ACC112 (cell line): Measurements from ENCODE around the gene EXPH5.
"Not testable (repeated sequence)": the region's sequence is repeated elsewhere in the genome, so short reads cannot be mapped to it uniquely, and the experiment has no call there.

Experiments used
- H2AFZ ChIP-seq: fragments of 200-600 bp; sonication (generic); one replicate; pipeline ENCODE4 v1.6.0; 2017; ENCODE audit warnings: antibody characterized with exemption, low read length; ENCODE audit not compliant: unreplicated experiment
- H3K27ac ChIP-seq: fragments of 200-600 bp; sonication (generic); 2 replicates; pipeline ENCODE4 v1.5.1; 2014; ENCODE audit warnings: low read depth, mild to moderate bottlenecking, antibody characterized with exemption, low read length, moderate library complexity
- H3K27me3 ChIP-seq: fragments of 200-600 bp; sonication (generic); 2 replicates; pipeline ENCODE4 v1.6.1; 2014; ENCODE audit warnings: mild to moderate bottlenecking, antibody characterized with exemption, low read length, moderate library complexity, mixed read lengths; ENCODE audit not compliant: insufficient read depth
- H3K36me3 ChIP-seq: fragments of 200-600 bp; sonication (generic); 2 replicates; pipeline ENCODE4 v1.6.1; 2016; ENCODE audit warnings: mild to moderate bottlenecking, antibody characterized with exemption, low read length, moderate library complexity, mixed read lengths; ENCODE audit not compliant: insufficient read depth
- H3K4me1 ChIP-seq: fragments of 200-600 bp; sonication (generic); one replicate; pipeline ENCODE4 v1.6.1; 2016; ENCODE audit warnings: low read length, mixed read lengths; ENCODE audit not compliant: insufficient read depth, unreplicated experiment, control insufficient read depth
- H3K4me3 ChIP-seq: fragments of 200-600 bp; sonication (generic); 2 replicates; pipeline ENCODE4 v1.5.1; 2014; ENCODE audit warnings: mild to moderate bottlenecking, low read depth, low read length
- H3K79me2 ChIP-seq: fragments of 200-600 bp; sonication (generic); one replicate; pipeline ENCODE4 v1.6.0; 2016; ENCODE audit warnings: low read length; ENCODE audit not compliant: control insufficient read depth, unreplicated experiment, insufficient read depth

Gene EXPH5

GRCh38 chr11:108586185-108586584, 7.4 kb downstream of the EXPH5 start:
- H3K79me2 ChIP-seq, H3K27ac ChIP-seq, H3K27me3 ChIP-seq, H3K4me3 ChIP-seq, H3K4me1 ChIP-seq, H2AFZ ChIP-seq, H3K36me3 ChIP-seq: not testable (repeated sequence)

- no peaks in the 10 kb centered on the region for H3K79me2 ChIP-seq
Observed at GRCh38 chr11:108584973-108585372, 8.6 kb downstream of the EXPH5 start.

DNA sequence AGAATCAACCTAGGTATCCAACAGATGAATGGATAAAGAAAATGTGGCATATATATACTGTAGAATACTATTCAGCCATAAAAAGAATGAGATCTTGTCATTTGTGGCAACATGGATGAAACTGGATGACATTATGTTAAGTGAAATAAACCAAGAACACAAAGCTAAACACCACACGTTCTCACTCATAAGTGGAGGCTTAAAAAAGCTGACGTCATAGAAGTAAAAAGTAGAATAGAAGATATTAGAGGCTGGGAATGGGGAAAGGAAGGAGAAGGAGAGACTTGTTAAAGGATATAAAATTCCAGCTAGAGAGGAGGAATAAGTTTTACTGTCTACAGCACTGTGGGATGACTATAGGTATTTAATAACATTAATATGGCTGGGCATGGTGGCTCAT, 12.9 kb downstream of the EXPH5 start:
- no peaks in the 10 kb centered on the region for H3K36me3 ChIP-seq
- no peak overlapping the region for H3K27ac ChIP-seq
- H3K4me1 ChIP-seq = no peaks in the 10 kb centered on the region
- H3K27me3 ChIP-seq = no peaks in the 10 kb centered on the region
- no peaks in the 10 kb centered on the region for H3K79me2 ChIP-seq
- no peak overlapping the region for H3K4me3 ChIP-seq
- no peak overlapping the region for H2AFZ ChIP-seq

More at GRCh38 chr11:108584973-108585372, 8.6 kb downstream of the EXPH5 start:
- H3K4me1 ChIP-seq = no peaks in the 10 kb centered on the region
- no peaks in the 10 kb centered on the region for H3K36me3 ChIP-seq
- no peak overlapping the region for H3K4me3 ChIP-seq
- no peak overlapping the region for H2AFZ ChIP-seq
- no peak overlapping the region for H3K27ac ChIP-seq
- H3K27me3 ChIP-seq = no peaks in the 10 kb centered on the region

DNA sequence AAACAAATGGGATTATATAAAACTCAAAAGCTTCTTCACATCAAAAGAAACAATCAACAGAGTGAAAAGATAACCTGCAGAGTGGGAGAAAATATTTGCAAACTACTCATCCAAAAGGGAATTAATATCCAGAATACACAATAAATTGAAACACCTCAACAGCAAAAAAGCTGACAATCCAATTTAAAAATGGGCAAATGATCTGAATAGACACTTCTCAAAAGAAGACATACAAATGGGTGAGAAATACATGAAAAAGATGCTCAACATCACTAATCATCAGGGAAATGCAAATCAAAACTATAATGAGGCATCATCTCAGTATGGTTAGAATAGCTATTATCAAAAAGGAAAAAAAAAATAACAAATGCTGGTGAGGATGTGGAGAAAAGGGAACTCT, 13.5 kb downstream of the EXPH5 start:
- H3K36me3 ChIP-seq = no peaks in the 10 kb centered on the region
- H2AFZ ChIP-seq = no peak overlapping the region
- no peaks in the 10 kb centered on the region for H3K4me1 ChIP-seq
- H3K79me2 ChIP-seq = no peaks in the 10 kb centered on the region
- H3K27ac ChIP-seq = no peak overlapping the region
- H3K4me3 ChIP-seq = no peak overlapping the region
- no peaks in the 10 kb centered on the region for H3K27me3 ChIP-seq

- Histone ChIP-seq H3K4me1 (no peaks in the 10 kb centered on the region), H3K4me3 (no peak overlapping the region), H3K27ac (no peak overlapping the region), H3K36me3 (no peaks in the 10 kb centered on the region), H3K79me2 (no peaks in the 10 kb centered on the region), H2AFZ (no peak overlapping the region), H3K27me3 (no peaks in the 10 kb centered on the region)
Observed at GRCh38 chr11:108576523-108576922, 17.0 kb downstream of the EXPH5 start.

DNA sequence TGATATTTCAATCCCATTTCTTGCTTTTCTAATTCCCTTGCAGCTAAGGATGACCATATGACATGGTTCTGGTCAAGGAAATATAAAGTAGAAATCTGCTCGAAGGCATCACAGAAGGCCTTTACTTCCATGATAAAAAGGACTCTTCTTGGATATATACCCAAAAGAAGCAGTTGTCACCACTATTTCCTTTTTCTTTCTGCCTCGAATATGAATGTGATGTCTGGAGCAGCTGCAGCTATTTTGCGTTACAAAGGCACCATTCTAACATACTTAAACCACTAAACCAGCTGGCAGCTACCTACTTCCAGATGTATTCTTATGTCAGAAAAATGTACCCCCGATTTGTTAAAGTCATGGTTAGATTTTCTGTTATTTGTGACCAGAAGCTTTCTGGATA, 18.9 kb downstream of the EXPH5 start:
- no peaks in the 10 kb centered on the region for H3K79me2 ChIP-seq
- H2AFZ ChIP-seq = no peak overlapping the region
- no peaks in the 10 kb centered on the region for H3K4me1 ChIP-seq
- H3K36me3 ChIP-seq = no peaks in the 10 kb centered on the region
- no peak overlapping the region for H3K4me3 ChIP-seq
- H3K27ac ChIP-seq = no peak overlapping the region
- H3K27me3 ChIP-seq = no peaks in the 10 kb centered on the region

GRCh38 chr11:108571001-108571400, 22.6 kb downstream of the EXPH5 start:
- H3K4me3 ChIP-seq = no peak overlapping the region

DNA sequence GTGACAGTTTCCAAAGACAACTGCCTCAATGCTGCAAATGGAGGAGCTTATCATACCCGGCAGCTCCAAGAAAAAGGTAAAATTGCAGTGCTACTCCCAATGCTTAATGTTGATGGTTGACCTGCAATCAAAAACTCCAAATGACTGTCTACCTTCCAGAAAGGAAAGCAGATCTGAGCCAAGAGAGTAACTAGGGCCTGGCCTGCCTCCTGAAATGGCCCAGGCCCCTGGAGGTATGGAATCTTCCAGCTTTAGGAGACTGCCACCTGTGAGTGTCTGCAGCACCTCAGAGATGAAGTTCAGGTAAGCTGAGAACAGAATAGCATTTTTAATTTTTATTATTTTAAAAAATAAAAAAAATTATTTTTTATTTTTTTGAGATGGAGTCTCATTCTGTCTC, 23.7 kb downstream of the EXPH5 start:
- Histone ChIP-seq H3K27me3 (no peaks in the 10 kb centered on the region), H2AFZ (no peak overlapping the region), H3K27ac (no peak overlapping the region), H3K36me3 (no peaks in the 10 kb centered on the region), H3K79me2 (no peaks in the 10 kb centered on the region), H3K4me3 (no peak overlapping the region), H3K4me1 (no peaks in the 10 kb centered on the region)

More at GRCh38 chr11:108571001-108571400, 22.6 kb downstream of the EXPH5 start:
- H2AFZ ChIP-seq = no peak overlapping the region
- H3K4me1 ChIP-seq = no peaks in the 10 kb centered on the region
- H3K79me2 ChIP-seq = no peaks in the 10 kb centered on the region
- H3K27me3 ChIP-seq = no peaks in the 10 kb centered on the region
- no peaks in the 10 kb centered on the region for H3K36me3 ChIP-seq
- H3K27ac ChIP-seq = no peak overlapping the region

GRCh38 chr11:108568195-108568858, 25.2 kb downstream of the EXPH5 start:
- Histone ChIP-seq H3K4me1 (no peaks in the 10 kb centered on the region), H3K79me2 (no peaks in the 10 kb centered on the region), H3K27ac (no peak overlapping the region), H2AFZ (no peak overlapping the region), H3K4me3 (no peak overlapping the region), H3K36me3 (no peaks in the 10 kb centered on the region), H3K27me3 (no peaks in the 10 kb centered on the region)

- Histone ChIP-seq H3K36me3 (no peaks in the 10 kb centered on the region), H3K4me1 (peaks cover 15% of the 10 kb centered on the region)
Observed at GRCh38 chr11:108565653-108566052, 27.9 kb downstream of the EXPH5 start.

DNA sequence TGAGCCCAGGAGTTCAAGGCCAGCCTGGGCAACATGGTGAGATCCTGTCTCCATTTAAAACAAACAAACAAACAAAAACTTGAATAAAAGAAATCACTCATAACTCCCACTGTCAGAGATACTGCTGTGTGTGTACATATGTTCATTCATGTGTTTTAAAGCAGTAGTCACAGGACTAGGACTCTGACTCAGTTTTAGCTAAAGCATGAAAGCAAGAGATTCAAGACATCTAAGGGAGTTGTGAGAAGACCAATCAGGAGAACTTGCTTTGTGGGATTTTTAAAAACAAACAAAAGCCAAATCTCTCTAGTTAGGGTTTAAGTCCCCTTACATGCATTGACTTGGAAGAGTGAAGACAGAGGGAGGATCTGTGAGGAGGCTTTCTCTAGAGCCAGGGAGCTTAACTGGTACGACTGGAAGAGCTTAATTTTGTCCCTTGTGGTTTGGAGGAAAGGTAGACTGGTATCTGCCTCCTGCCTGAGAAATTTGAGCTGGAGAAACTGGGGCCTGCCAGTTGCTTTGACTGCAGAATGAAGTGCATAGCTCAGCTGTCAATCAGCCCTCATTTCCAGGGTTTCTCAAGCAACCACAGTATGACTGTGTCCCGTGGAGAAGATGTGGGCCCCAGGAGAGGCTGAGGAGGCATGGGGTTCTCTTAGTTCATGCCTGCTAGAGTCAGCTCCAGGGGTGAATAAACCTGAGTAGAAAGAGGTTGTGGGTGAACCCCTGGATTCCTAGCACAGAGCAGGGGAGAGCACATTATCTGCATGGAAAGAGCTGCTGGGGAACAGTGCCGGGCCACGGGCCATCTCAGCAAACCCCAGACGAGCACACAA, 30.6 kb downstream of the EXPH5 start:
- Histone ChIP-seq H2AFZ (no peak overlapping the region), H3K4me1 (peaks cover 41% of the 10 kb centered on the region), H3K4me3 (no peak overlapping the region), H3K36me3 (no peaks in the 10 kb centered on the region), H3K27me3 (no peaks in the 10 kb centered on the region), H3K79me2 (no peaks in the 10 kb centered on the region), H3K27ac (no peak overlapping the region)

More at GRCh38 chr11:108565653-108566052, 27.9 kb downstream of the EXPH5 start:
- Histone ChIP-seq H3K27ac (no peak overlapping the region), H3K79me2 (no peaks in the 10 kb centered on the region), H2AFZ (no peak overlapping the region), H3K4me3 (no peak overlapping the region), H3K27me3 (no peaks in the 10 kb centered on the region)
